NCI-H2029 (cell line): Measurements from ENCODE around the gene SNX3.

Experiments used
- DNase-seq: peaks from one replicate; lab custom pipeline; 2025; lab: John Stamatoyannopoulos, UW

Gene SNX3

DNA sequence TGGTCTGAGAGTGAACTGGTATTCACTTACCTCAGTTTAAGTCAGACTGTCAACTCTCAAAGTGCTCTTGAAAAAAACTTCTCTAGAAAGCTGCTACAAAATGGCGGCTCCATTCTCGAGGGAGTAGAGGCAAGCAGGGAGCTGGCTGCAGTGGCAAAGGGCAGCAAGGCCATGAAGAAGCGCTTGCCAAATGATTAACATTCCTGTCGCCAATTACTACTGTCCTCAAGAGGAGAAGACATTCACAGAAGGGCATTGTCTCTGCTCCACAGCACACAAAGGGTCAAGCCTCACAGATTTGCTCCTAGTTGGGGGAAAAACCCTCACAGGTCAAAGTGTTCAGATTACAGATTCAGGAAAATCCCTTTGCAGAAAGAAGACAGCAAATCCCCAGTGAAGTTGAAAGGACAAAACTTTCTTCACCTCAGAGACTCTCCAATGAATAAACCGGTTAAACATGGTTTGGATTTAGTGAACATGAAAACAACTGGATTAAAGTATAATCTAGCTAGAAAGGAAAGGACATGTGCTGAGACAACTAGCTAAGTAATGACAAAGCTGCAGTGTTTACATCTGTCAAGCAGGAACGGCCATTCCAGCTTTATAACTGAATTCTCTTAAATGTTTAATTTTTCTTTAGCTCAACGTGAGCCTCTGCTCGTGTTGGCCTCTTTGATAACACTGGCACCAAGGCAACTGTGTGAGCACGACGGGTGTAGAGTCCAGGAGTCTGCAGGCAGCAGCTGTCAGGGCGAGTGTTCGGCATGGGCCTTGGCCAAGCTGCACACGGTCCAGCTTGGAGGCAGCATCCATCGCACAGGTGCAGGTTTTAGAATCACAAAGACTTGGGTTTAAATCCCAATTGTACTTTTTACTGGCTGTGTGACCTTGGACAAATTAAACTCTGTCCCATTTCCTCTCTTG lies 57.4 kb downstream of the SNX3 start:
- no peak for DNase-seq

GRCh38 chr6:108200631-108201030 lies 60.2 kb downstream of the SNX3 start:
- DNase-seq, result no peak

DNA sequence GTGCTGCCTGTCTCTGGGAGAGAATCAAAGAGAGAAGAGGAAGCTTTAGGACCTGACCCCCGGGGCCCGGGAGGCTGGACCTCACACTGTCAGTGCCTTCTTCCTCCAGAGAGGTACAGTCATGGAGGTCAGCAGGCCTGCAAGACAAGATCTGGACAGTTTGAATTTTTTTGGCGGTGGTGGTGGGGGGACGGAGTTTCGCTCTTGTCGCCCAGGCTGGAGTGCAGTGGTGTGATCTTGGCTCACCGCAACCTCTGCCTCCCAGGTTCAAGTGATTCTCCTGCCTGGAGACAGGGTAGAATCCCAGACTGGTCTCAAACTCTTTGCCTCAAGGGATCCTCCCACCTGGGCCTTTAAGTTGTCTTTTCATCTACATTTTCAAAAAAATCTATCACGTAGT lies 60.7 kb downstream of the SNX3 start:
- DNase-seq, result no peak

DNA sequence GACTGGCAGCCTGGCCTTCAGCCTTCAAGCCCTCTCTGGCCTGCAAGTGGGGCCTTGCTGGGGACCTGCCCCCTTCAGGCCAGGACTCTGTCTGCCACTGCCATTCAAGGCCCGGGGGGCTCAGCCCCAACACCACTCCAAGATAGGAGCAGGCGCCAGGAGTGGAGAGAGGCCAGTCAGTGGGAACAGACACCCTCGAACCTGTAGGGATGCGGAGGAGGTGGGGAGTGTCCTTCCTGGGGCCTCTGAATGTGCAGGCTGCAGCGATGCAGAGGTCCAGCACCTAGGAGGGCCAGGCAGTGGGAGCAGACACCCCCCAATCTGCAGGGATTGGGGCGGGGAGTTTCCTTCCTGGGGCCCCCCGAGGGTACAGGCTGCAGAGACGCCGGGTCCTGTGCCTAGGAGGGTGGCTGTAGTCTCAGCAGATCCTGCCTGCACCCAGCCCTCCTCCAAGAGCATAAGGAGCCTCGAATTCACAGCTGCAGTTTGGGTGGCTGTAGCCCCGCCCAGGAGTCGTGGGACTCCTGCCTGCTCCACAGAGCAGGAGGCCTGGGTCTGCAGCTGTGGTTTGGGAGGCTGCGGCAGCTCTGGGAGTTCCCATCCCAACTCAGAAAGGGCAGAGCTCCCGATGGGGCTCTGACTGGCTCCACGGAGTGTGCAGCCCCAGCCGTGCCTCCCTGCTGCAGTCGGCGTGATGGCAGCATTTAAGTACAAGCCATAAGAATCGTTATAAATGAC lies 61.9 kb downstream of the SNX3 start:
- DNase-seq, result no peak

GRCh38 chr6:108195209-108195608 lies 65.6 kb downstream of the SNX3 start:
- no peak for DNase-seq

GRCh38 chr6:108194503-108194902 lies 66.3 kb downstream of the SNX3 start:
- no peak for DNase-seq

DNA sequence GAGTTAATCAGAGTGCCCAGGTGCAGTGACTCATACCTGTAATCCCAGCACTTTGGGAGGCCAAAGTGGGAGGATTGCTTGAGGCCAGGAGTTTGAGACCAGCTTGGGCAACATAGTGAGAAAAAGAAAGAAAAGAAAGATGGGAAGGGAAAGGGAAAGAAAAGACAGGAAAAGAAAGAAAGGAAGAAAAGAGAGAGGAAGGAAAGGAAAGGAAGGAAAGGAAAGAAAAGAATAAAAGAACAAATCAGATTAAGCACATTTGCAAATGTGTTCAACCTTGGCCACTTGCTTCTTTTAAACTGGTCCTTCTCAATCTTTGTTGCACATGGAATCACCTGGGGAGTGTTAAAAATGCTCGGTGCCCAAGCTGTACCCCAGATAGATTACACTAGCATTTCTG lies 67.0 kb downstream of the SNX3 start:
- DNase-seq, result no peak

DNA sequence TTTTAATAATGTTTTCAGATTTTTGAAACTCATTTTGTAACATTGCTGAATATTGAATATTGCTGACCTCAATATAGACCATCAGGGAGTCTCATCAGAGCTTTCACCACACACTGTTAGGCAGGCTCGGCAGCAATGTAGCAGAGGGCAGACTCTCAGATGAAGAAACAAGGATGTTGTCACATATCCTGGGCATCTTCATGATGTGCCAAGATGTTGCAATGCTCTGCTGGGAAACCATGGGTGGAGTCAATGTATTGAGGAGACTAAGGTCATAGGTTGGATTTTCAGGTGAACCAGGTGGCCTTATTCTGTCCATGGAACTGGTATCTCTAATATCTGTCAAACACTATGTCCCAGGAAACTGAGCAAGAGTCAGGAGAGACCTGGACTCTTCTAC lies 67.7 kb downstream of the SNX3 start:
- DNase-seq, result no peak

DNA sequence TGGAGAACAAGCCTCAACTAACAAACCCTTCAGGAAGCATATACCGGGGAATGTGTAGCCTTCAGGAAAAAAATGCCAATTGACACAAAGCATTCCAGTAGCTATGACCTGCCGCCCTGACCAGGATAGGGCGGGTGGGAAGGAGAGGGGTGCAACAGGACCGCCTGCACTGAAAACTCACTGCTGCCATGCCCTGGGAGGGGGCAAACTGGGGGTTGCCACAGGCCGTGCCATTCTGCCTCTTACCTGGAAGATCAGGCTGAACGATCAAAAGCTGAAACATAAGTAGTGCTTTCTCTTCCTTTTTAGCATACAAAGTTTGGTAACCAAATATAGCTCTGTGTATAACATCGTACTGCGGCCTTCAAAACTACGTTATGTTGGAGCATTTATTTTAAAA lies 73.3 kb downstream of the SNX3 start:
- DNase-seq, result no peak

DNA sequence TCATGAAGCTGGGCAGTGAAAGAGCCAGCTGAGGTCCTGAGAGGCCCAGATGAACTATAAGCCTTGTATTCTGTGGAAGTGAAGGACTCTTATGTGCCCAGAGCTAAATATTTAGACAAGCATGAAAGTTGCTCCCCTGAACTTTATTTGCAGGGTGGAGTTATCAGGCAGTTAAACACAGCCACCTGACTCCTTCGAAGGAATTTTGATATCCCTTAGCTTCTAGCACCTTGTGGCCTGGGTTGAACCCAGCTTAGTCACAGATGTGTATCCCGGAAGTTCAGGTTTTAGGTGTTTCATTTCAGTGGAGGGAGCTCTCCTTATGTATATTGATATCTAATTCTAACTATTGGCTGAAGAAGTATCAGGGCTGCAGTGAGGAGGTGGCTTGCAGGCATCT lies 74.6 kb downstream of the SNX3 start:
- DNase-seq, result no peak

GRCh38 chr6:108180776-108181175 lies 80.1 kb downstream of the SNX3 start:
- DNase-seq, result no peak

DNA sequence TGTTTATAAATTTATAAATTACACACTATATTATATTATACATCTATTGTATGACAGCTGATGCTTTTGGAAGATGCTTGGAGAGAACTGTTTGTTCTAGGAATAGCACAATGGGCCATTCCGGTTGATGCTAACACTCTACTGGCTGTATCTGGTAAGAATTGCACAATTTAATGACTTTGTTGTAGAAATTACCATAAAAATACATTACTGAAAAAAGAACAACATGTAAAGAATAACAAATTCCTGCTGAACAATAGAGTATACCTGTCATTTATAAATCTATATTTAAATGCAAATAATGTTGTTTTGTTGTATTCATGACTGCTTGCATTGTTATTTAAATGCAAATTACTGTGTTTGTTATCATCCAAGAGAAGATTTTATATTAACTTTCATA lies 80.6 kb downstream of the SNX3 start:
- DNase-seq, result no peak

GRCh38 chr6:108179741-108180140 lies 81.1 kb downstream of the SNX3 start:
- no peak for DNase-seq

GRCh38 chr6:108176281-108177089 lies 84.4 kb downstream of the SNX3 start:
- DNase-seq, result no peak

- DNase-seq, result no peak
These were observed 85.1 kb downstream of the SNX3 start for GRCh38 chr6:108175592-108176279.

- DNase-seq, result no peak
These were observed 85.7 kb downstream of the SNX3 start for GRCh38 chr6:108175176-108175591.

DNA sequence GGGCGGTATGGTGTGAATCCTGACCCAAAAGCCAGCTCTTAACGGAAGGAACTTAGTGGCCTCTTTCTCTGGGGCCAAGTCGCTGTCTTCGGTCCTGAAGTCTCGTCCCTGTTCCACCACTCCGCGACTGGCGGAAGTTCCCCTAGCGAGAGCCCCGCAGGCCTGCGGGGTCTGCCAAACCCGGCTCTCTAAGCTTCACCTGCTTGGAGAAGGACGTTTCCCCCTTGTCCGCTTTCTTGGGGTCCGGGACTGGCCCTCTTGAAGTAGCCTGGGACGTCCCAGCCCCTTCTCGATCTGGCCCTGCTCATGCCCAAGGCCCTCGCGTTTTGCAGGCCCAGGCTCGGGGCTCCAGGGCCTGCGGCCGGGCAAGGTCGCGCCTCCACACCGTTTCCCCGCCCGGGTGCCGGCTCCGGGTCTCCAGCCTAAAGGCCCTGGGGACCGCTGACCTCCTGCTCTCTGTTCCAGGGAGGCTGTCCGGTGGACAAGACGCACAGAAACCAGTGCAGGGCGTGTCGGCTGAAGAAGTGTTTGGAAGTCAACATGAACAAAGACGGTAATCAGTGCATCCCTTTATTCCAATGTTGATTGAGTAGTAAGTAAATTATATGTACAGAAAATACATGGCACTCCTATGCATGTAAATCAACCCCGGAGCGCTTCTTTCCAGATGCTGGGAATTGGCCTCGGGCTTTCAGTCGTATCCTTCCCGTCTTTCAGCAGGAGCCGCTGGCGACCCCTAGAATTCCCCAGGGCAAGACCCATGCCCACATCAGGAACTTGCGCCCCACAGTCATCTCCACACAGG lies 86.3 kb downstream of the SNX3 start:
- DNase-seq, result no peak

DNA sequence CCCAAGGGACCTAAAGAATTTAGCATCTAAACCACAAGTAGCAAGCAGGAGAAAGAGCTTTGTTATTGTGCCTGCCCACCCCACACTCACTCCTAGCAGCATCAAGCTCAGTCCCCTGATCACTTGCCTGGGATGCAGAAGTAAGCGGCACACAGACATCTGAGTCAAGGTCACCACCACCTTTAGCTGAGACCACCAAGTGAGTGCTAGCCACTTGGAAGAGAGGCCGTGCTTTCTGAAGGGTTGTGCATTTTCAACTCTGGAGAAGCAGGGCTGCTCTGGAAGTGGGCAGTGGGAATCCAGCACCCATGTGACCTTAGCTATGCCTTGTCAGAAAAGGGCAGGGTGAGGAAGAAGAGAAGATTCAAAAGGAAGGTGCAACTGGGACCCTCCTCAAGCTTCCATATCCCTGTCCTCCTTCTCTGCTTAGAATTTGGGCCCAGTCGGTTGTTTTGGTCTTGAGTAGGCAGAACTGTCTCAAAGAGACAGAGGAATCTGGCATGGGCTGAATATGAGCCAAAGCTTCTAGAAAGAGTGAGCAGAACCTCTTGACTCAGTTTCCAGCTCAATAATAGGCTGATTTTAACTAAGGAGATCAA lies 88.8 kb downstream of the SNX3 start:
- DNase-seq, result no peak

GRCh38 chr6:108171291-108171917 lies 89.4 kb downstream of the SNX3 start:
- no peak for DNase-seq
